ENCODE measurements around the gene MYOF.

- TF ChIP-seq CTCF (conservative IDR thresholded peaks at IDR 0.05) (no peak), ZFX (IDR thresholded peaks at IDR 0.05) (no peak)
These were observed 16.0 kb upstream of the MYOF start for GRCh38 chr10:93498166-93498565.

Data from C4-2B (cell line).